B cell (primary cell): ENCODE data around the gene RFX3. TPM values are rescaled to one million over a fixed set of nuclear protein-coding genes. Genes with fewer than 3 reads are reported as not detected.

Experiments
- ATAC-seq: fragments of 200-7000 bp; cut with Tn5 transposase; one replicate; pipeline ENCODE4 v1.10.0; 2021; ENCODE audit warnings: low read depth, mild to moderate bottlenecking, moderate number of reproducible peaks, moderate library complexity
- CTCF ChIA-PET: fragments of 350-600 bp; sonication (Branson Sonifier 250); formaldehyde crosslinking; loops from one replicate; lab custom pipeline; 2021; ENCODE audit warnings: antibody characterized with exemption, inconsistent platforms; lab: Charles Lee
- POLR2A ChIA-PET: fragments of 350-600 bp; sonication (Branson Sonifier 250); formaldehyde crosslinking; loops from one replicate; lab custom pipeline; 2021; ENCODE audit warnings: antibody characterized with exemption; lab: Charles Lee
- DNase-seq: peaks from one replicate; pipeline ENCODE4 v3.0.0; 2013
- H2AFZ ChIP-seq: 2 replicates; pipeline ENCODE4 v1.6.1; 2012; ENCODE audit warnings: mild to moderate bottlenecking, low read depth, low read length; ENCODE audit not compliant: insufficient read depth, poor library complexity, severe bottlenecking
- H3K27ac ChIP-seq, 2 donors: 1 replicate in 1 of 2; 2 replicates in 1 of 2; pipeline ENCODE4 v1.5.1; 2012 to 2013; ENCODE audit warnings: low read length in 2 of 2, mild to moderate bottlenecking in 2 of 2, moderate library complexity in 1 of 2
- H3K27me3 ChIP-seq, 4 experiments: fragments of 200-600 bp in 1 of 4; sonication (generic) in 1 of 4; replicated peaks in 1 of 4; 1 replicate in 2 of 4; 2 replicates in 2 of 4; pipeline versions ENCODE4 v1.6.1 to v1.7.0; 2013 to 2016; ENCODE audit warnings: low read length in 3 of 4, mild to moderate bottlenecking in 2 of 4, mixed read lengths in 1 of 4, moderate library complexity in 1 of 4; ENCODE audit not compliant: insufficient read depth in 4 of 4, control insufficient read depth in 3 of 4; ENCODE audit errors: control extremely low read depth in 1 of 4
- H3K36me3 ChIP-seq, 2 experiments: replicated peaks in 1 of 2; 1 replicate in 1 of 2; 2 replicates in 1 of 2; pipeline versions ENCODE4 v1.6.1 to v1.7.1; 2013; ENCODE audit warnings: low read length in 1 of 2; ENCODE audit not compliant: insufficient read depth in 2 of 2, control insufficient read depth in 1 of 2; ENCODE audit errors: control extremely low read depth in 1 of 2, extremely low read depth in 1 of 2
- H3K4me1 ChIP-seq, 2 donors: fragments of 200-600 bp in 1 of 2; sonication (generic) in 1 of 2; 1 replicate in 1 of 2; 2 replicates in 1 of 2; pipeline versions ENCODE4 v1.5.1 to v1.6.1; 2013 to 2017; ENCODE audit warnings: low read length in 2 of 2; ENCODE audit not compliant: control insufficient read depth in 2 of 2, insufficient read depth in 2 of 2
- H3K4me2 ChIP-seq: replicated peaks from 2 replicates; pipeline ENCODE3; 2012; ENCODE audit warnings: mild to moderate bottlenecking, low read depth, low read length; ENCODE audit not compliant: poor library complexity, severe bottlenecking
- H3K4me3 ChIP-seq, 5 experiments: fragments of 200-600 bp in 1 of 5; sonication (generic) in 1 of 5; 1 replicate in 3 of 5; 2 replicates in 2 of 5; pipeline versions ENCODE4 v1.5.1 to v1.7.0; 2011 to 2016; ENCODE audit warnings: low read length in 4 of 5, mild to moderate bottlenecking in 4 of 5, low read depth in 2 of 5, control low read depth in 1 of 5, moderate library complexity in 1 of 5; ENCODE audit not compliant: insufficient read depth in 1 of 5; ENCODE audit errors: control extremely low read depth in 1 of 5, extremely low read depth in 1 of 5
- H3K79me2 ChIP-seq: fragments of 200-600 bp; sonication (generic); one replicate; pipeline ENCODE4 v1.6.0; 2016; ENCODE audit warnings: low read length; ENCODE audit not compliant: control insufficient read depth, insufficient read depth
- H3K9ac ChIP-seq: fragments of 200-600 bp; sonication (generic); 2 replicates; pipeline ENCODE4 v1.6.1; 2017; ENCODE audit warnings: mild to moderate bottlenecking, low read length, moderate library complexity
- H3K9me3 ChIP-seq, 3 donors: one replicate each; pipeline versions ENCODE4 v1.6.1 to v1.7.1; 2013; ENCODE audit warnings: low read length in 2 of 3; ENCODE audit not compliant: control insufficient read depth in 2 of 3, insufficient read depth in 1 of 3; ENCODE audit errors: control extremely low read depth in 1 of 3
- H4K20me1 ChIP-seq: 2 replicates; pipeline ENCODE4 v1.6.0; 2012; ENCODE audit warnings: mild to moderate bottlenecking, low read length; ENCODE audit not compliant: insufficient read depth, control insufficient read depth, poor library complexity, severe bottlenecking
- H3K27ac Mint-ChIP-seq: one replicate; pipeline ENCODE4 v1.8.0; 2021; ENCODE audit warnings: mixed read lengths
- H3K27me3 Mint-ChIP-seq: one replicate; pipeline ENCODE4 v1.8.0; 2021; ENCODE audit warnings: mixed read lengths
- H3K4me1 Mint-ChIP-seq: one replicate; pipeline ENCODE4 v1.8.0; 2021; ENCODE audit warnings: mixed read lengths
- H3K4me3 Mint-ChIP-seq: one replicate; pipeline ENCODE4 v1.8.0; 2021; ENCODE audit warnings: mixed read lengths
- H3K9me3 Mint-ChIP-seq: one replicate; pipeline ENCODE4 v1.8.0; 2022; ENCODE audit warnings: mixed read lengths; ENCODE audit not compliant: insufficient read depth
- CTCF ChIP-seq: fragments of 200-600 bp; IDR thresholded peaks from one replicate; pipeline ENCODE4 v1.8.0; 2022; ENCODE audit warnings: antibody characterized with exemption, mild to moderate bottlenecking
- EZH2 ChIP-seq: IDR thresholded peaks from 2 replicates; pipeline ENCODE4 v1.6.1; 2012; ENCODE audit warnings: borderline replicate concordance, low read depth, mild to moderate bottlenecking, moderate library complexity, low read length; ENCODE audit not compliant: insufficient read depth, poor library complexity, severe bottlenecking
- WGBS: methylation state at CpG from one replicate; pipeline ENCODE4 v1.1.5; 2013; ENCODE audit warnings: missing lambda C conversion rate; ENCODE audit not compliant: insufficient coverage; 5-methylcytosine and 5-hydroxymethylcytosine counted together
- intact Hi-C: fragments of 100-400 bp; cut with micrococcal nuclease; formaldehyde crosslinking; loops from one replicate; pipeline ENCODE4 v1.10.0; 2022
- polyA plus RNA-seq: library from polyadenylated mRNA; depleted of rRNA; stranded (reverse); fragments of >200 nt; gene quantifications from 2 replicates; pipeline ENCODE4 v1.2.3, GENCODE V29; 2012
- total RNA-seq, 2 donors: library from RNA; stranded (reverse); fragments of 120-200 nt in 1 of 2; gene quantifications; 1 replicate in 1 of 2; 2 replicates in 1 of 2; pipeline versions ENCODE4 v1.2.3 to v1.2.4, GENCODE V29; 2013 to 2022

Gene RFX3
- total and polyA plus RNA-seq, 2 donors (not counting 1 experiment from before 2014, with no cell fraction given) = 6.1 to 39.1 TPM

- no peak for ATAC-seq
- ChIA-PET POLR2A (no interaction called here), CTCF (interaction anchor here (1.0 to 1.5 kb wide), 2 partner anchors 11 to 16 kb away, joined by 3 read pairs; no protein-coding TSS in a partner anchor)
- Histone ChIP-seq H3K27me3 (no peaks in the 10 kb centered on the region), H3K4me3 (no peak overlapping the region), H3K9ac (no peak overlapping the region), H3K79me2 (no peaks in the 10 kb centered on the region), H4K20me1 (no peaks in the 10 kb centered on the region), H3K9me3 (no peaks in the 10 kb centered on the region), H3K36me3 (no peaks in the 10 kb centered on the region), H3K4me1 (no peaks in the 10 kb centered on the region), H3K27ac (no peak overlapping the region), H3K4me2 (no peak overlapping the region), H2AFZ (no peak overlapping the region)
- Mint-ChIP-seq H3K4me1 (peaks cover 3% of the 10 kb centered on the region), H3K4me3 (no peak overlapping the region), H3K9me3 (no peaks in the 10 kb centered on the region), H3K27me3 (no peaks in the 10 kb centered on the region), H3K27ac (no peak overlapping the region)
- intact Hi-C loops = no loop called here
- TF ChIP-seq EZH2 = no peak
- TF ChIP-seq CTCF = no peak
- DNase-seq = no peak
Observed at GRCh38 chr9:3457175-3457574, 68.6 kb downstream of the RFX3 start.

- CTCF ChIA-PET = interaction anchor here (2.9 kb wide), 1 partner anchor 15 kb away, joined by 10 read pairs; no protein-coding TSS in a partner anchor
- no peak overlapping the region for H3K4me3 Mint-ChIP-seq
- WGBS = no CpG with 5 or more reads among the region's 3 CpGs
- DNase-seq (no peak), ATAC-seq (no peak)
- no peak overlapping the region for H3K27ac ChIP-seq
- no peaks in the 10 kb centered on the region for H3K9me3 Mint-ChIP-seq
- no peak for TF ChIP-seq CTCF
- TF ChIP-seq EZH2 = no peak
- no peak overlapping the region for H3K4me2 ChIP-seq
- POLR2A ChIA-PET = no interaction called here
- H4K20me1 ChIP-seq = peaks cover 5% of the 10 kb centered on the region
- H2AFZ ChIP-seq = no peak overlapping the region
- no peaks in the 10 kb centered on the region for H3K9me3 ChIP-seq
- H3K36me3 ChIP-seq = no peaks in the 10 kb centered on the region
- no peak overlapping the region for H3K4me3 ChIP-seq
- H3K79me2 ChIP-seq = no peaks in the 10 kb centered on the region
- no peak overlapping the region for H3K27ac Mint-ChIP-seq
- H3K9ac ChIP-seq = no peak overlapping the region
- H3K27me3 ChIP-seq = no peaks in the 10 kb centered on the region
- intact Hi-C loops = no loop called here
- H3K4me1 ChIP-seq = no peaks in the 10 kb centered on the region
- H3K4me1 Mint-ChIP-seq = peaks cover 3% of the 10 kb centered on the region
- H3K27me3 Mint-ChIP-seq = no peaks in the 10 kb centered on the region
Observed at GRCh38 chr9:3455717-3456116, 70.1 kb downstream of the RFX3 start.
